Measurements from ENCODE around the gene SAPCD1. TPM values are rescaled to one million over a fixed set of nuclear protein-coding genes. Genes with fewer than 3 reads are reported as not detected.

SAPCD1 gene
- total RNA-seq, 2 experiments from 2014 or later, result 9.8 to 12.0 TPM

DNA sequence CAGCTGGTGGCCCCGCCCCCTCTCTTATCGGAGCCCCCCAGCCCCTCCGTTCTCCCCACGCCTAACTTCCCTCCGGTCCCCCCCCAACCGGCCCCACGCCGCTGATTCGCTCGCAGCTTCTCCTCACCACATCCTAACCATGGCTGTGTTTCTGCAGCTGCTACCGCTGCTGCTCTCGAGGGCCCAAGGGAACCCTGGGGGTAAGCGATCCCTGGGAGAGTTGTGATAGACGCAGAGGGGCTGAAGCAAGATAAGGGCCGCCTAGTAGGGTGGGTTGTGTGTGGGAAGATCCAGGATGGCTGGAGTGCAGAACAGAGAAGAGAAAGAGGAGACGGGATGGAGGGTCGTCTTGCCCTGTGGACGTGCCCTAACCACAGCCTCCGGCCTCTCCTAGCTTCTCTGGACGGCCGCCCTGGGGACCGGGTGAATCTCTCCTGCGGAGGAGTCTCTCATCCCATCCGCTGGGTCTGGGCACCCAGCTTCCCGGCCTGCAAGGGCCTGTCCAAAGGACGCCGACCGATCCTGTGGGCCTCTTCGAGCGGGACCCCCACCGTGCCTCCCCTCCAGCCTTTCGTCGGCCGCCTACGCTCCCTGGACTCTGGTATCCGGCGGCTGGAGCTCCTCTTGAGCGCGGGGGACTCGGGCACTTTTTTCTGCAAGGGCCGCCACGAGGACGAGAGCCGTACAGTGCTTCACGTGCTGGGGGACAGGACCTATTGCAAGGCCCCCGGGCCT lies 39.0 kb upstream of the SAPCD1 start, which contains the start of gene MPIG6B:
Gene MPIG6B (plus strand): TSS at position 129 of the 735 bp plus-strand sequence. CDS start 11 bp downstream, at position 140.
- DNase-seq, result no peak
- CTCF ChIA-PET, result interaction anchor here (0.6 to 3.1 kb wide), 3 partner anchors 10 to 172 kb away, joined by 4 to 13 read pairs (median 4); no protein-coding TSS in a partner anchor
- Mint-ChIP-seq H3K4me3 (no peak within 1 kb of the TSS), H3K9me3 (no peaks in the 10 kb centered on the region), H3K4me1 (peaks cover 43% of the 10 kb centered on the region), H3K36me3 (ENCODE audit: low read depth) (peaks cover 16% of the 10 kb centered on the region), H3K27ac (no peak within 1 kb of the TSS), H3K27me3 (peaks cover 2% of the 10 kb centered on the region)
- POLR2A ChIA-PET, result no interaction called here

DNA sequence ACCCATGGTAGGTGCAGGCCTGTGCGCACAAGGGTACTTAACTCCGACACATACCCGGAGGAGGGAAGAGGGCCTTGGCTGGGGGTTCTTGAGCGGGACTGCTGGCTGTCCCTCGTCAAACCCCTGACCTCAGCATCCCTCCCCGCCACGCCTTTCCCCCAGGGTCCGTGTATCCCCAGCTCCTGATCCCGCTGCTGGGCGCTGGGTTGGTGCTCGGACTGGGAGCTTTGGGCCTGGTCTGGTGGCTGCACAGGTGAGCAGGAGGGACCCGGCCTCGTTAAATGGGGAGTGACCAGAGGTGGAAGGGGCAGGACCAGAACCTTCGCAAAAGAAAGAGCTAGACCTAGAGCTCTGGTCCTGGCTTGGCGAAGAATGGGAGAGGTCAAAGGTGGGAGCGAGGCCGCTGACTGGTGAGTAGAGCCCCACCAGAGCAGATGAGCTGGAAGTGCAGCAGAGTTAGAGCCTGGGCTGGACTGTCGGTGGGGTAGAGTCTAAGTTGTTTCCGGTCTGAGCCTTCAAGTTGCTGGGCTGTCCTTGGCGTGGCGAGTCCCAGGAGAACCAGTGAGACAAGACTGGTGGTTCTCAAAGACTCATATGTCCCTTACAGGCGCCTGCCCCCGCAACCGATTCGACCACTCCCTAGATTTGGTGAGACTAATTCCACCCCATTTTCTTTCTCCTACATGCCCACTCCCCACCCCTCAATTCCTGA lies 38.3 kb upstream of the SAPCD1 start:
- ChIA-PET CTCF (interaction anchor here (1.0 to 3.1 kb wide), 3 partner anchors 10 to 201 kb away, joined by 3 to 13 read pairs (median 5); no protein-coding TSS in a partner anchor), POLR2A (no interaction called here)
- no peak for DNase-seq
- Mint-ChIP-seq H3K4me3 (no peak overlapping the region), H3K27ac (no peak overlapping the region), H3K9me3 (no peaks in the 10 kb centered on the region), H3K4me1 (peaks cover 50% of the 10 kb centered on the region), H3K27me3 (peaks cover 2% of the 10 kb centered on the region), H3K36me3 (ENCODE audit: low read depth) (peaks cover 16% of the 10 kb centered on the region)

DNA sequence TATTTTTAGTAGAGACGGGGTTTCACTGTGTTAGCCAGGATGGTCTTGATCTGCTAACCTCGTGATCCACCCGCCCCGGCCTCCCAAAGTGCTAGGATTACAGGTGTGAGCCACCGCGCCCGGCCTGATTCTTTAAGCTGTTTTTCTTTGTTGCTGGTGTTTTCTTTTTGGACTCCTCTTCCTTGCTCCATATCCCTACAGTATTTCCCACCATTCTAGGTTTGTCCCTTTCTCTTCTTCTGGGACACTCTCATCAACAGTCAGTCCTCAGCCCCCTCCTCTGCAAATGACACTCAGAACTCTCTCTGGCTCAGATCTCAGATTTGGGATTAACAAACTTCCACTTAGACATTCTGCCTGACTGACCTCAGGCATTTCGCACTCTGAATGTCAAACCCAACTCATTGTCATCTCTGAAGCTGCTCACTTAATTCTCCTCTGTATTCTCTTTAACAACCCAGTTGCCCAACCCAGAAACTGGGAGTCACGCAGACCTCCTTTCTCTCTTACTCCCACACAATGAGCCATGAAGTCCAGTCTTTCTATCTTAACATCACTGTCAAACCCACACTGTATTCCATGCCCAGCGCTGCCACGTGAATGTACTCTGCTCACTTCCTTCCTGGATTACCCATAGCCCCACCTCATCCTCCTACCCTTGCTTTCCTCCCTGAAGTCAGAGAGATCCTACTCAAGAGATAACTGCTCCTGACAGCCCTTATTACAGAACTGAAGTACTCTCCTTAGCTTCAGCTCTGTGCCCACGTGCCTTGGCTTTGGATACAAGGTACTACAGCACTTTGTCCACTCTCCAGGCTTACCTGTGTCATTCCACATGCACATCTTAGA lies 36.7 kb upstream of the SAPCD1 start:
- ChIA-PET CTCF (interaction anchor here (1.3 to 2.1 kb wide), 3 partner anchors 9 to 28 kb away, joined by 3 to 7 read pairs (median 5); partner anchors contain the start of gene CLIC1), POLR2A (interaction anchor here (0.7 kb wide), 1 partner anchor 11 kb away, joined by 3 read pairs; the partner anchor contains the start of gene CLIC1)
- no peaks in the 10 kb centered on the region for H3K27me3 Mint-ChIP-seq
- H3K9me3 Mint-ChIP-seq, result no peaks in the 10 kb centered on the region
- peak overlapping the region; percentile 33 for H3K27ac Mint-ChIP-seq
- H3K4me3 Mint-ChIP-seq, result no peak overlapping the region
- H3K4me1 Mint-ChIP-seq, result peaks cover 62% of the 10 kb centered on the region
- H3K36me3 Mint-ChIP-seq (ENCODE audit: low read depth), result peaks cover 22% of the 10 kb centered on the region
- DNase-seq, result no peak

DNA sequence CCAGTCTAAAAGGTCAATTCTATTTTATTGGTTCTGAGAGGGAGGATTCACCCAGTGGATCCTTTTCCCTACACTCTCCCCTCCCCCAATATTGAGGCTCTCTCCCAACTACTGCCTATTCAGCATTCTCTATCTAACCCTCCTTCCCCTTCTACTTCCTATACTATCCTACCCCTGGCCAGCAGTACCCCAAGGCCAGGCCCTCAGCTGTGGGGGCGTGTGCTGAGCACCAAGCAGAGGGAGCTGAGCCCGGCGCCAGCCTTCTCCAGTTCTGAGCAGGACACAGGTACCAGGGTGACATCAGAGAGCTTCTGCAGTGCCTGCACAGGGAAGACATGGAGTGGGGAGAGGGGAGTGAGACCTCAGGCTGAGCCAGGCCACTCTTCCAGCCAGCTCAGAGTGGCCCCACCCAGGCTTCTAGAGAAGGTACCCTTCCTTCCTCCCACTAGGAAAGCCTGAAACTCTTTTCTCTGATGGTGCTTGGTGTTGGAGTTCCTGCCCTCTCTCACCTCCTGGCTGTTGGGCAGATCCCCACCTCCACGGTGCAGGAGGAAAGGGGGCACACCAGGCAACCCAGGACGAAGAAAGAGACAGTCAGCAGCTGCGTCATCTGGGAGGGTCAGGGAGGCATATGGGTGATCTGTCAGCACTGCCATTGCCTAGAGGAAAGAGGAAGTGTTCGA lies 35.3 kb upstream of the SAPCD1 start:
- Mint-ChIP-seq H3K36me3 (ENCODE audit: low read depth) (peaks cover 35% of the 10 kb centered on the region), H3K27me3 (no peaks in the 10 kb centered on the region), H3K9me3 (no peaks in the 10 kb centered on the region), H3K27ac (peak overlapping the region; percentile 85), H3K4me1 (peaks cover 74% of the 10 kb centered on the region), H3K4me3 (peak overlapping the region; percentile 28)
- peak; percentile 47 for DNase-seq
- ChIA-PET POLR2A (interaction anchor here (0.8 kb wide), 1 partner anchor 11 kb away, joined by 3 read pairs; no protein-coding TSS in a partner anchor), CTCF (interaction anchor here (0.6 to 2.1 kb wide), 7 partner anchors 10 to 108 kb away, joined by 3 to 7 read pairs (median 4); partner anchors contain the start of gene CLIC1)

DNA sequence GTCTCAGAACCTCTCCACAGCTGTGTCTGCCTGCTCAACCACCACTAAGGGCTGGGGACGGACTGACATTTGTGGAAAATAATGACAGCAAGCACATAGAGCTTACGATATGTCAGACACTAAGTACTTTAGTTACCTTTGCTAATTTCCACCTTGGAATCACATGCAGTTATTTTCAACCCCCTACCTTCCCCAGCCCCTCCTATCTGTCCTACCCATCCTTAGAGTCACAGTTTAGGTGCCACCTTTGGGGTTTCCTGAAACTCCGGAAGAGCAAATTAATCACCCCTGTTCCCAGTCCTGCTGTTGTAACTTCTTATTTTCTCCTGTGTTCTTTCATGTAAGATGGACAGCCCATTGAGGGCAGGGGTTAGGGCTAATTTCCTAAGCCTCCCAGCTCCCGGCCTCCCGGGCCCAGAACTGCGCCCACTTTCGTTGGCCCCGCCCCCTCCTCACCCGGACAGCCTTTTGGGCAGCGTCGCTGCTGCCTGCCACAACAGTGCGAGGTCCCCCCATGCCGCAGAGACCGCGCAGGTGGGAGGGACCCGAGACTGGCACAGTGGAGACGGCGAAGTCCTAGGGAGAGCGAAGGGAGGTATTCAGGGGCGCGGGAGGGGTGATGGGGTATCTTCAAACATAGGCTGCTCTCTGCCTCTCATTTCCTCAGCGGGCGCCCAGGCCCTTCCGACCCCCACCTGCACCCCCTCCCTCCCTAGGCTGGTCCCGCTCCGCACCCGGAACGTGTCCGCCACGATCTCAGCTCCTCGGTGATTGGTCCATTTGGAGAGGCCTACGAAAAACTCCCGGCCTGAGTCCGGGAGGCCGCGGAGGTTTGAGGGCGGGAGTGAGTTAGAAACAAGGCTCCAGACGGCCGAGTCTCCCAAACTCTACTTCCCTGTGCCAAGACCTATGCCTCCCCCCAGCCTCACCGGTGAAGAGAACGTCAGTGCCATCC lies 34.5 kb upstream of the SAPCD1 start:
- ChIA-PET POLR2A (interaction anchor here (0.8 kb wide), 1 partner anchor 10 kb away, joined by 3 read pairs; no protein-coding TSS in a partner anchor), CTCF (interaction anchor here (1.3 to 2.1 kb wide), 5 partner anchors 8 to 100 kb away, joined by 3 to 7 read pairs (median 4); partner anchors contain the start of gene CLIC1)
- DNase-seq, result no peak
- Mint-ChIP-seq H3K4me3 (peak overlapping the region; percentile 85), H3K9me3 (no peaks in the 10 kb centered on the region), H3K27me3 (no peaks in the 10 kb centered on the region), H3K27ac (peak overlapping the region; percentile 85), H3K36me3 (ENCODE audit: low read depth) (peaks cover 38% of the 10 kb centered on the region), H3K4me1 (peaks cover 73% of the 10 kb centered on the region)

DNA sequence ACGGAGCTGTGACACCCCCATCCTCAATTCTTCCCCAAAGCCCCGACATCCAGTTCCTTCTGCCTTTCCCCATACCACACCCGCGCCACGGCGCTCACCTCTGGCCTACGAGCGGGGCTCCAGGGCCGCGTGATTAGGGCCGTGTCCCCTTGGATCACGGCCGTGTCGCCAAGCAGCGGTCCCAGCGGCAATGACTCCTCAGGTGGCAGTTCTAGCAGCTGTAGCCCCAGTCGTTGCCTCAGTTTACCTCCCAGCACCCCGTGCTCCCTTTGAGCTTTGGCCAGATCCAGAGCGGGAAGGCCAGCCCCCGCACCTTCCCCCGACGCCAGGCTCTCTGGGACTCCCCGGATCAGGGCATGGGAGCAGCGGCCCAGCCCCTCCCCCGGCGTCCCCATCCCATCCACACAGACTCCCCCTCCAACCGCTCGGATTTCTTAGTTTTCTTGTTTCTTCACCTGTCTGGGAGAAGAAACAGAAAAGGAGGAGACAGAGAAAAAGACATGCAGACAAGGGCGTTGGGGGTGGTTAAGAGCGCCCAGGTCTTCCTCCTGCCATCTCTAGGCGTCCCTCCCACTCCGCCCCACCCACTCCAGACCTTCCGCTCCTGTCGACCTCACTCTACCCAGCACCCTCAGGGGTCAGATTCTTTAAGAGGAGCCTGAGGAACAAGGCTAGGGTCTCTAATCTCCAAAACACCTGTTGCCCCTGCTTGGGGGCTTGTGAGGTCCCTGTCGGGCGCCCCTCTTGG lies 33.5 kb upstream of the SAPCD1 start, which contains the start of gene DDAH2:
Gene DDAH2 (minus strand): TSS at position 533 of the 748 bp plus-strand sequence. CDS start 138 bp downstream, at position 395.
- ChIA-PET POLR2A (interaction anchor here (1.0 kb wide), 1 partner anchor 11 kb away, joined by 3 read pairs; no protein-coding TSS in a partner anchor), CTCF (interaction anchor here (0.6 to 4.2 kb wide), 18 partner anchors 9 to 134 kb away, joined by 3 to 16 read pairs (median 4); partner anchors contain the start of genes LY6G5C, MSH5, NEU1 and VARS1)
- H3K9me3 Mint-ChIP-seq, result no peaks in the 10 kb centered on the region
- H3K27me3 Mint-ChIP-seq, result no peaks in the 10 kb centered on the region
- H3K36me3 Mint-ChIP-seq (ENCODE audit: low read depth), result peaks cover 47% of the 10 kb centered on the region
- peak within 1 kb of the TSS; percentile 76 for H3K27ac Mint-ChIP-seq
- peaks cover 78% of the 10 kb centered on the region for H3K4me1 Mint-ChIP-seq
- DNase-seq, result no peak
- H3K4me3 Mint-ChIP-seq, result peak within 1 kb of the TSS; percentile 85

DNA sequence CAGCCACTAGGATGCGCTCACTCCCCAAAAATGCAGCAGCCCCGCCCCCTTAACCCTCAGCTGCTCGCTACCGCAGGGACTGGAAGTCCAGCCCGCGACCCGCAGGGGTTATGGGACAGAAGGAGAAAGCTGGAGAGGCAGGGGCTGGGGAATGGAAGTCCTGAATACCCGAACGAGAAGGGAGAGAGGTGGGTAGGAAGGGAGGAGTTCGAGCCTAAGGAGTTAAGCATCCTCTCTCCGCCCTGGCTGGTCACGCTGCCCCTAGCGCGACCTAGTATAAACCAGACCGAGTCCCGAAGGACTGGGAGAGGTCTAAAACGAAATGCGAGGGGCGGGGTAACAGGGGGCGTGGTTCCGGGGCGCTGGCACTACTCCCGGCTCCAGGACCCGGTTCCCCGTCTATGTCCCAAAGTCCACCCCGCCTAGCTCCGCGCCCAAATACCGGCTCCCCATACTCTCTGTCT lies 32.9 kb upstream of the SAPCD1 start:
- Mint-ChIP-seq H3K4me3 (peak overlapping the region; percentile 85), H3K27me3 (no peaks in the 10 kb centered on the region), H3K9me3 (no peaks in the 10 kb centered on the region), H3K4me1 (peaks cover 80% of the 10 kb centered on the region), H3K36me3 (ENCODE audit: low read depth) (peaks cover 54% of the 10 kb centered on the region), H3K27ac (peak overlapping the region; percentile 76)
- peak; percentile 80 for DNase-seq
- CTCF ChIA-PET, result interaction anchor here (0.5 to 4.2 kb wide), 20 partner anchors 9 to 133 kb away, joined by 3 to 16 read pairs (median 4); partner anchors contain the start of genes LY6G5C, MSH5, NEU1 and VARS1
- POLR2A ChIA-PET, result interaction anchor here (1.0 kb wide), 1 partner anchor 11 kb away, joined by 3 read pairs; no protein-coding TSS in a partner anchor

DNA sequence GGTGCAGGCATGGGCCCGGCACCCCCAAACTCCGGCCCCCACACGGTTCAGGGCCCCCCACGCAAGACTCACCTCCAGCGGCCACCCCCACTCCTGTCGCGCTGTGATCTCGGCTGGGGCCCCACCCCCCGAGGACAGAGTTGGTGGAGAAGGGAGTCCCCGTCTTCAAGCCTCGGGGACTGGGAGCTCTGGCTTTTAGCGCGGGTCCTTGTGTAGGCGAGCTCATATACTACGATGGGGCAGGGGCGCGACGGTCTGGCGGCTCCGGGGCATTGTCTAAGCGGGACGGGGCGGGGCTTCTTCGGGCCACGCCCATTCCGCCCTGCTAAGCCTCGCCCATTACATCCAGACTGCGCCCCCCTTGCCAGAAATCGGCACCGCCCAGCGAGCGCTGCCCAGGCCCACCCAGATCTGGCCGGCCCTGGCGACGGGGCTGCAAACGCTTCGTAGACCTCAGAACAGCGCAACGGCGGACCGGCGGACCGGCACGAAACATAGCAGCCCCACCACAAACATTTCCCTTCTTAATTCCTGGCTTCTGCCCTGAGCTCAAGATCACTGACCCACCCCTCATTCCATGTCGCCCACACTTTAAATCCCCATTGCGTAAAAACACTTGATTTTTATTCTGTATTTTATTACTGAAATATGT lies 32.4 kb upstream of the SAPCD1 start:
- CTCF ChIA-PET, result interaction anchor here (0.5 to 4.2 kb wide), 21 partner anchors 9 to 132 kb away, joined by 3 to 16 read pairs (median 4); partner anchors contain the start of genes HSPA1A, HSPA1L, LY6G5C and MSH5
- Mint-ChIP-seq H3K4me1 (peaks cover 79% of the 10 kb centered on the region), H3K9me3 (no peaks in the 10 kb centered on the region), H3K27ac (peak overlapping the region; percentile 80), H3K4me3 (peak overlapping the region; percentile 85), H3K27me3 (no peaks in the 10 kb centered on the region), H3K36me3 (ENCODE audit: low read depth) (peaks cover 59% of the 10 kb centered on the region)
- peak; percentile 57 for DNase-seq
- POLR2A ChIA-PET, result interaction anchor here (1.0 kb wide), 1 partner anchor 10 kb away, joined by 3 read pairs; no protein-coding TSS in a partner anchor

DNA sequence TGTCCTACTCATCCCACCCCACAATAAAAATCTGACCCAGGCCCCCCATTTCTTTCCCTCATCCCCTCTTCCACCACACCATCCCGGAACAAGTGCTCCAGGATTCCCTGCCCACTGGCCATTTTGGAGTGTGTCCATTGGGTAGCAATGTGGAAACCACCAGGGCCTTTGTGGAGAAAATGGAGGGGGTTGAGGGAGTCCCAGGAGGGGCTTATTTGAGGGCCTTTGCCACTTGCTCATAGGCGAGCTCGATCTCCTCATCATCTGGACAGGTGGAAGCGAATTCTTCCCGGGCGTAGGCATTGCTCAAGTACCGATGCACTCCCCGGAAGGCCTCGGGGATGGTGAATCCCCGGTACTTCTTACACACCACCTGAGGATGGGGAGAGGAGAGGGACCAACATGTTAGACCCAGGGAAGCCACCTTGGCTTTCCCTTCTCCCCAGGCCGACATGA lies 31.8 kb upstream of the SAPCD1 start:
- H3K36me3 Mint-ChIP-seq (ENCODE audit: low read depth), result peaks cover 63% of the 10 kb centered on the region

More for the DNA sequence above, 31.8 kb upstream of the SAPCD1 start:
- H3K4me3 Mint-ChIP-seq, result peak overlapping the region; percentile 85
- peak overlapping the region; percentile 80 for H3K27ac Mint-ChIP-seq
- no peaks in the 10 kb centered on the region for H3K27me3 Mint-ChIP-seq
- POLR2A ChIA-PET, result no interaction called here
- H3K4me1 Mint-ChIP-seq, result peaks cover 77% of the 10 kb centered on the region
- CTCF ChIA-PET, result interaction anchor here (0.7 to 4.2 kb wide), 11 partner anchors 8 to 108 kb away, joined by 3 to 16 read pairs (median 4); partner anchors contain the start of genes HSPA1A, HSPA1L and MSH5
- H3K9me3 Mint-ChIP-seq, result no peaks in the 10 kb centered on the region
- DNase-seq, result no peak
